Endothelial cell of hepatic sinusoid (primary cell): ENCODE results near the gene UBE2V1.
"Not testable (repeated sequence)": the region's sequence is repeated elsewhere in the genome, so short reads cannot be mapped to it uniquely, and the experiment has no call there.

Experiments used
- in situ Hi-C: cut with HindIII; loops from 2 replicates; pipeline ENCODE4 v1.10.0; 2017; ENCODE audit warnings: low sequenced_read_pairs

UBE2V1 gene

GRCh38 chr20:50138479-50139393, 25.8 kb upstream of the UBE2V1 start:
- in situ Hi-C loops = no loop called here

GRCh38 chr20:50138120-50138478, 25.1 kb upstream of the UBE2V1 start:
- in situ Hi-C loops = no loop called here

DNA sequence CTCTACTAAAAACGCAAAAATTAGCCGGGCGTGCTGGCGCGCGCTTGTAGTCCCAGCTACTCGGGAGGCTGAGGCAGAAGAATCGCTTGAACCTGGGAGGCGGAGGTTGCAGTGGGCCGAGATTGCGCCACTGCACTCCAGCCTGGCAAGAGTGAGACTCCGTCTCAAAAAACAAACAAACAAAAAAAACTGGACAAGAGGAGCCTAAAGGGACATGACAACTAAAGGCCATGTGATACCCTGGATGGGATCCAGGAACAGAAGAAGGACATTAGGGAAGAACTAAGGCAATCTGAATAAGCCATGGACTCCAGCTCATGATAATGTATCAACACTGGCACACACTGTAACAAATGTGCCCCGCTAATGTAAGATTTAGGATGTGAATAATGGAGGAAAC, 24.8 kb upstream of the UBE2V1 start:
- in situ Hi-C loops = not testable (repeated sequence)

DNA sequence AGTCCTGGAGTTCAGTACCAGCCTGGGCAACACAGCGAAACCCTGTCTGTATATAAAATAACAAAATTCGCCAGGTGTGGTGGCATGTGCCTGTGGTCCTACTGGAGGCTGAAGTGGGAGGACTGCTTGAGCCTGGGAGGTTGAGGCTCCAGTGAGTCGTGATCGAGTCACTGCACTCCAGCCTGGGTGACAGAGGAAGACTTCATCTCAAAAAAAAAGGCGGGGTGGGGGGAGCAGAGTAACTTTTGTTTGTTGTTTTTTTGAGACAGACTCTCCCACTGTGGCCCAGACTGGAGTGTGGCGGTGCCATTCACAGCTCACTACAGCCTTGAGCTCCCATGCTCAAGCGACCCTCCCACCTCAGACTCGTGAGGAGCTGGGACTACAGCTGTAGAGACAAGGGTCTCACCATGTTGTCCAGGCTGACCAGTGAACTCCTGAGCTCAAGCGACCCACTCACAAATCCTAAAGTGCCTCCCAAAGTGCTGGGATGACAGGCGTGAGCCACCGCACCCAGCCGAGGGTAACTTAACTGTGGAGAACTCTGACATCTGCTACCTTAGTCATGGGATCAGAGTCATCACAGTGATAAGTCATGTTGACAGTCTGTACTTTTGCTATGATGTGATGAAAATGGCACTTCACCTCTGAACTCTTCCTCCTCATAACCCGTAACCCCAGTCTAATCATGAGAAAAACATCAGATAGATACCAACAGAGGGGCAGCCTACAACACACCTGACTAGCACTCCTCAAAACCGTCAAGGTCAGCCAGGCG, 24.1 kb upstream of the UBE2V1 start:
- in situ Hi-C loops = no loop called here

GRCh38 chr20:50135157-50135556, 22.2 kb upstream of the UBE2V1 start:
- in situ Hi-C loops = not testable (repeated sequence)

DNA sequence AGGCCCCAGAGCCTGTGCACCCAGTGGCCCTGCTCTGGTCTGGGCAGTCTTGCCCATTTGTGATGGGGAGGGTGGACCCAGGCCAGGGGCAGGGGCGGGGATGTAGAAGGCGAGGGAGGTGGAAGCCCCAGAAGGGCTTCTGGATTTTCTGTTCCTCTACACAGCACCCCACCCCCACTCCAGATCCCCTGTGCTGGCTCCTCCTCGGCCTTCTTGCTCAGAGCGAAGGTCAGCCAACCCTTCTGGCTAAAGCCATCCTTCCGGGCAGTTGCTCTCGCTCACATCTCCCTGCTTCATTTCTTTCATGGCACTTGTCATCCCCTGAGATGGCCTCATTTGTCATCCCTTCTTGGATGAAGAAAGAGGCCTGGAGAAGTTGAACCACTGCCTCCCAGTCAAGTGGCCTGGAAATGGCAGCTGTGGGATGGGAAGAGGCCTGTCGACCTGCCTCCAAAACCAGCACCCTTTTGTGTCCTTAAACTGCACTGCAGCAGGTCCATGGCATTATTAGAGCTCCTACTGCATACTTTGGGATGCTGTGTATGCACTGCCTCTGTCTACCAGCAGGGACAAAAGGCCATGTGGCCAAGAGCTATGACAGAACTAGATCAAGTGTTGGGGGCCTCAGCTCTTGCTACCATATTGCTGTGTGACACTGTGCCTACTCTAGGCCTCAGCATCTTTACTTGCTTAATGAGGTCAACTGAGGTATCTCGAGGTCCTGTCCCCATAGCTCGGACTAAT, 20.7 kb upstream of the UBE2V1 start:
- in situ Hi-C loops = no loop called here

DNA sequence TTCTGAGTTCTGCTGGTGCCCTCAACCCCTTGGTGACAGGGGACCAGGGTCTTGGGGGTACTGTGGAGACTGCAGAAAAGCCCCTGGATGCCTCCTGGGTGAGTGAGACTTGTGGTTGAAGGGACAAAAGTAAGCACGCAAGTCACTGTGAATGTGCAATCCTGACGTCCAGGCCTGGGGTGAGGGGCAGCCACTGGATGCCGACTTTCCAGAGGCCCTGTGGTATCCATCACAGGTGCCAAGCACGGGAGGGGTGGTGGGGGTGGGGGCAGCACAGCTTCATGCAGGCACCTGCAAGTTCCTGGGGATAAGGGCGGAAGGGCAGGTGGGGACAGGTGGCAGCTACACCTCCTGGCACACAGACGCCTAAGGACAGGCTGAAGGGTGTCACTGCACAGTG, 20.1 kb upstream of the UBE2V1 start:
- in situ Hi-C loops = no loop called here

GRCh38 chr20:50130995-50131394, 18.0 kb upstream of the UBE2V1 start:
- in situ Hi-C loops = no loop called here

- in situ Hi-C loops = no loop called here
Observed at GRCh38 chr20:50130356-50130723, 17.4 kb upstream of the UBE2V1 start.

GRCh38 chr20:50129662-50130355, 16.9 kb upstream of the UBE2V1 start:
- in situ Hi-C loops = no loop called here

DNA sequence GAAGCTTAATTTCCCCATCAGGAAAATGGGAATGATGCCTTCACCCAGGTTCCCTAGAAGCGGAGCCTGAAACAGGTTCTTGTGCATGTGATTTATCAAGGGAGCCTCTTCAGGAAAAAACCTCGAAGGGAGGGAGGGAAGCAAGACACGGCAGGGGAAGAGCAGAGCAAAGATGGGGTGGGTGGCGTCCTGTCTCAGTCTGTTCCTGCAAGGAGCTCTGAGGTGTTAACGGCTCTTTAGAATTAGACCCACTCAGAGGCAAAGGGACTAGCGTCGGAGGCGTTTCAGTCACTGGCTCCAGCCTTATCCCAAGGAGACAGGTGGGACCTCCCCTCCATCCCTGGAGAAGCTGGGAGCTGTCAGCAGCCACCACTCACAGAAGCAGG, 15.6 kb upstream of the UBE2V1 start:
- in situ Hi-C loops = no loop called here

- in situ Hi-C loops = no loop called here
Observed at GRCh38 chr20:50127587-50128519, 14.9 kb upstream of the UBE2V1 start.

- in situ Hi-C loops = no loop called here
Observed at GRCh38 chr20:50126662-50127061, 13.7 kb upstream of the UBE2V1 start.

GRCh38 chr20:50125279-50125678, 12.3 kb upstream of the UBE2V1 start:
- in situ Hi-C loops = no loop called here

DNA sequence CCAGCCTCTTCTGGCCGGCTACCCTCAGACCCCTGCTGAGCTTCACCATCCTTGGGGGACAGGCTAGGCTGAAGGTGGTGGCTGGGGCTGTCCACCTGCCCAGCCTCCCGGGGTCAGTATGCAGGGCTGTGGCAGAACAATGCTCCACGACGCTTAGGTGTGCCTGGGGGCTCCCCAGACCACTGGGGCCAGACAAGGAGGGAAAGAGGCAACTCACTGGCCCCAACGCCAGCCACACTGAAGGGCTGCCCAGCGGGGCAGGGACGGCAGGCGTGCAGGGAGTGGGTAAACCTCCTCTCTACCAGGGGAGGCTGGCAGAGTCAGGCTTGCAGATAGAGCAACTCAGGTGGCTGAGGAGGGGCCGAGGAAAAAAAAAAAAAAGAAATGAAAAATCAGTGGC, 11.5 kb upstream of the UBE2V1 start:
- in situ Hi-C loops = no loop called here

GRCh38 chr20:50123418-50123817, 10.5 kb upstream of the UBE2V1 start:
- in situ Hi-C loops = no loop called here

DNA sequence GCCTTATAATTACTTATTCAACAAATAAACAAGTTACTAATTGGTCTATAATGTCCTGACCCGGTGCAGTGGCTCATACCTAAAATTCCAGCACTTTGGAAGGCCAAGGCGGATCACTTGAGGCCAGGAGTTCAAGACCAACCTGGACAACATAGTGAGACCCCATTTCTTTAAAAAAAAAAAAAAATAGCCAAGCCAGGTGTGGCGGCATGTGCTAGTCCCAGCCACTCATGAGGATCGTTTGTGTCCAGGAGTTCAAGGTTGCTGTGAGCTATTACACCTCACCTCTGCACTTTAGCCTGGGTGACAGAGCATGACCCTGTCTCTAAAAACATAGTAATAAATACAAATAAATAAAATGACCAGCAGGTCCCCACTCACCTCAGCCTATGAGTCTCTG, 9.8 kb upstream of the UBE2V1 start:
- in situ Hi-C loops = no loop called here

GRCh38 chr20:50121858-50122271, 8.9 kb upstream of the UBE2V1 start:
- in situ Hi-C loops = no loop called here

- in situ Hi-C loops = no loop called here
Observed at GRCh38 chr20:50120935-50121693, 8.2 kb upstream of the UBE2V1 start.
